GM20431 (cell line): ENCODE results near the gene CRTC3.
"Not testable (repeated sequence)": the region's sequence is repeated elsewhere in the genome, so short reads cannot be mapped to it uniquely, and the experiment has no call there.

Source experiments
- in situ Hi-C: fragments of 300-500 bp; cut with MseI, MboI; formaldehyde crosslinking; loops from one replicate; pipeline ENCODE4 v1.15.0; 2020; ENCODE audit warnings: low sequenced_read_pairs; ENCODE audit not compliant: unreplicated experiment

CRTC3 gene, protein sequence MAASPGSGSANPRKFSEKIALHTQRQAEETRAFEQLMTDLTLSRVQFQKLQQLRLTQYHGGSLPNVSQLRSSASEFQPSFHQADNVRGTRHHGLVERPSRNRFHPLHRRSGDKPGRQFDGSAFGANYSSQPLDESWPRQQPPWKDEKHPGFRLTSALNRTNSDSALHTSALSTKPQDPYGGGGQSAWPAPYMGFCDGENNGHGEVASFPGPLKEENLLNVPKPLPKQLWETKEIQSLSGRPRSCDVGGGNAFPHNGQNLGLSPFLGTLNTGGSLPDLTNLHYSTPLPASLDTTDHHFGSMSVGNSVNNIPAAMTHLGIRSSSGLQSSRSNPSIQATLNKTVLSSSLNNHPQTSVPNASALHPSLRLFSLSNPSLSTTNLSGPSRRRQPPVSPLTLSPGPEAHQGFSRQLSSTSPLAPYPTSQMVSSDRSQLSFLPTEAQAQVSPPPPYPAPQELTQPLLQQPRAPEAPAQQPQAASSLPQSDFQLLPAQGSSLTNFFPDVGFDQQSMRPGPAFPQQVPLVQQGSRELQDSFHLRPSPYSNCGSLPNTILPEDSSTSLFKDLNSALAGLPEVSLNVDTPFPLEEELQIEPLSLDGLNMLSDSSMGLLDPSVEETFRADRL

DNA sequence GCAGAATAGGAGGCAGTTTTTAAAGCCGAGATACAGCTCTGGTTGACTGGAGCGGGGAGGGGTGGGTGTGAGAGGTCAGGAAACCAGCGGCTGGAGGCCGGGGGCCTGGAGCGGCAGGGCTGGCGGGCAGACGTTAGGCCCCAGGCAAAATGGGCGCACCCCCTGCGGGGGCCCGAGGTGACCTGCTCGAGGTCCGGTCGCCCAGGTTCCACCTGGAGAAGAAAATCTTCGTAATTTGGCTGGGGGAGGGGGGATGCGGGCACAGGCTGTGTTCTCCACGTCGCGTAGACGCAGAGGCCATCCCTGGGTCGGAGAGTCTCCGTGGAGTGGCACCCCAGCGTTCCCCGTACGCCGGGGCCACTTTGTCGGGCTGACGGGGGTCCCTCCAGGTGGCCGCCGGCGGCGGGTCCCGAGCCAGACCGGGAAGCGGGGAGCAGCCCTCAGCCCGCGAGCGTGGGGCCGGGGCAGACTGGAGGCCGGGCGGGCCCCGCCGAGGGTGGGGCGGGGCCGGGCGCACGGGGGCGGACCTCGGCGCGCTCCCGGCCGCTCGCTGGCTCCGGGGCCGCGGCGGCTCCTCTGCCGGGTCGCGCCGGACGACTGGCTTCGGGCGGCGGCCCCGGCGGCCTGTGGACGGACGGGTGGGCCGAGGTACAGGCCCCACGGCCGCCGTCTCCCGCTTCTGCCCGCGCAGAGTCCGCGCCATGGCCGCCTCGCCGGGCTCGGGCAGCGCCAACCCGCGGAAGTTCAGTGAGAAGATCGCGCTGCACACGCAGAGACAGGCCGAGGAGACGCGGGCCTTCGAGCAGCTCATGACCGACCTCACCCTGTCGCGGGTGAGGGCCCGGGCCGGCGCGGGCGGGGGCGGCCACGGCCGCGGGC lies at the start of gene CRTC3:
Gene CRTC3 (plus strand): TSS at position 553 of the 879 bp plus-strand sequence. CDS start 149 bp downstream, at position 702.
- in situ Hi-C loops, result no loop called here

DNA sequence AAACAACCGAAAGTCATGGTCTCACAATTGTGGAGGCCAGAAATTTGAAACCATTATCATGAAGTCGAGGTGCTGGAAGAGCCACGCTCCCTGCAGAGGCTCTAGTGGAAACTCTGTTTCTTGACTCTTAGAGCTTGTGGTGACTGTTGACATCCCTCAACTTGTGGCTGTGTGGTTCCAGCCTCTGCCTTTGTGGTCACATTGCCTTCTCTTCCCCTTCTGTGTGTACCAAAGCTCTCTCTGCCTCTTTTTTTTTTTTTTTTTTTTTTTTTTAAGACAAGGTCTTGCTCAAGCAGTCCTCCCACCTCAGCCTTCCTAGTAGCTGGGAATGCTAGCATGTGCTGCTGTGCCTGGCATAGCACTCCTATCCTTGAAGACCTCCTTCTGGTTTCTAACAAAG lies 48.7 kb upstream of the CRTC3 start:
- in situ Hi-C loops, result no loop called here

DNA sequence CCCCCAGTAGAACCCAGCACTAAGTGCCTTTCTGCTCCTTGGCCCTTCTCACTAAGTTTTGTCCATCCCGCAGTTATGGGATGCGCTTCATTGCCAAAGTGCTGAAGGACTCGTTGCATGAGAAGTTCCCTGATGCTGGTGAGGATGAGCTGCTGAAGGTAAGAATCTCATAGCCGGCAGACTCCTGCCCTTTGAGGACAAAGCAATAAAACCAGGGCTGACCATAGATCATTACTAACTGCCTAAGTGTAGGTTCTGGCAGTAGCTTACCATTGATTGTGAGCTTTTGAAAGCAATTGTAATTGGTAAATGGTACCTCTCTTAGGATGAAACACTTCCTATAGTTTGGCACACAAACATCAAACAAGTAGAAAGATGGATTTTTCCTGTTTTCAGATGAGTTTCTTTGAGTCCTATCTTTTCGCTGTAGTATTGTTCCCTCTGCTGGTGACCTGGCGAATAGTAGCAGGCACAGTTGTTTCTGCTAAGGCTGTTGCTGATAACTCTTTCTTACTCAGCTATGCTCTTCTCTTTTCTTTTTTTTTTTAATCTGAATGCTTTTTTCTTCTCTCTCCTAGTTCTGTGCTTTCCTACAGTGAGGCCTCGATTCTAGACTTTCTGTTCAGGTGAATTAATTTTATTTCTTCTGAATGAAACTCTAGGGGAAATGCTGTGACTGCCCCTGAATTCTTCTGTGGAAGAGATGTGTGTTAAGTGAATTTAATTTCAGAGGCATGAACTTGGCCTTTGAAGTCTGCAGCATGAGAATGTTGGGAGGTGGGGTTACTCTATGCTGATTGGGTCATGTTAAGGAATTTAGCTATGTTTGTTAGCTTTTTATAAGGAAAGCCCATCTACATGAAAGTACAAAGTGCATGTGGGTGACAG lies 47.4 kb upstream of the CRTC3 start:
- in situ Hi-C loops, result no loop called here

DNA sequence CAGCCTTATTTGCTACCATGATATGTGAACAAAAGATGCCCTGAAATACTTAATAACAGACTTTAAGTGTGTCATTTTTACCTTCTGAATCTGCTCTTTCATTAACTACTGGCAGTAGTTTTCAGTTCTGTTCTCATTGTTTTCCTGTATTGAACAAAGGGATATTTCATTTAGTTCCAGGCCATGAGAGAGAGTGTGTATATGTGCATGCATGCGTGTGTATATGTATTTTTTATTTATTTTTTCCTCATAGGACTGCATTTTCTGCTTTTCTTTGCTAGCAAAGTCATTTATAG lies 46.8 kb upstream of the CRTC3 start:
- in situ Hi-C loops, result no loop called here

DNA sequence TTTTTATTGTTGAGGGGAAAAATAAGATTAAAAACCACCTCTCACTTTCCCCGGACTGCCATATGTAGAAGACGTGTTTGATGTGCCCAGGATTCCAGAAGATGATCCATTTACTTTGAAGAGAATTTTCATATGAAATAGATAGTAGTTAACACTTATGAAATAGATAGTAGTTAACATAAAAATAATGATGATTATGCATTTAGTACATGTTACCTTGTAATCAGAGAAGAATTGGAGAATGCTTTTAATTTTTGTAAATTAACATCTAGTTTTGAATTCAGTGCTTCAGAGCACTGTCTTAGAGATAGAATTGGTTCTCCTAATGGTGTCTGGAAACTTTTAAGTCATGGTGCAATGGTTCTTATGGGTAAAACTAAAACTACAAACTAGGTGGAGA lies 46.1 kb upstream of the CRTC3 start:
- in situ Hi-C loops, result no loop called here

DNA sequence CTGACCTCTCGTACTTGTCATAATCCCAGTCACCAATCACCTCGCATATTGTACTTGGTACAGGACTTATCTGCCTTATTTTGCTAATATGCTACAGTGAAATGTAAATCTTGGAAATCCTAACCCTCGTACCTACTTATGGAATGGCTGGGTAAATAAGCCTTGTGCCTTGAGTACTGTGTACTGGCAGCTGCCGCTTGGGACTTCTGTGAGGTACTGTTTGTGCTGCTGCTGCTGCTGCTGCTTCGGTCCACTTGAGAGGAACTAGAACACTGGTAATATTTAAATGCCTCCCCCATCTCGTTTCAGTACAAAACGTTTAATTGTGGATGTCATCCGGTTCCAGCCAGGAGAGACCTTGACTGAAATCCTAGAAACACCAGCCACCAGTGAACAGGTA lies 42.5 kb upstream of the CRTC3 start:
- in situ Hi-C loops, result no loop called here

DNA sequence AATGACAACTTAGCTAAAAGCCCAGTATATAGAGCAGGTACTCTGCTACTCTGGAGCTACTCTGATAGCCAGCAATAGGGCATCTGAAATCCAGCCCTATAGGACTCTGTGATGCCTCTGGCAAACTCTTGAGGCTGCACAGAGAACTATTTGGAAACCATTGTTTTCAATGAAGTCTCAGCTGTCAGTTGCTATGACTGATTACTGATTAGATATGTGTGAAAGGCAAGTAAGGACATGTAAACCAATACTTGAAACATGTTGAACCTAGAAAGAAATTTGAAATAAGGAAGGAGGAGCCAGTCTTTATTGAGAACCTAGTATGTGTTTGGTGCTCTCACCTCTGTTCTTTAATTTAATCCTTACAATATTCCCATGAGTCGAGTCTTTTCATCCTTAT lies 40.2 kb upstream of the CRTC3 start:
- in situ Hi-C loops, result no loop called here

DNA sequence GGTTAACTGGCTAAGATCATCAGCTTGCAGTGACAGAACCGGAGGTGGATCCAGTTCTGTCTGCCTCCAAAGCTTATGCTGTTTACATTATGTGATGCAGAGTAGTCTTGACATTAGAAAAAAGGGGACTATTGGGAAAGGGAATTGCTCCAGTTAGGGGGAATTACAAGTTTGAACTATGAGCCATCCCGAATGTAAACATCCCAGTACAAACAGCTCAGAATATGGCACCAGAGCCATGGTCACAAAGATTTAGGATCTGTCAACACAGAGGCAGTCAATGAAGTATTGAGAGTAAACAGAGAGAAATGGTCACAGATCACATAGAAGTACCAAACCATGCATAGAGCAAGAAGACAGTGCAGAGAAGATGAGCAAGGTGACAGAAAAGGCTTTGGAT lies 39.8 kb upstream of the CRTC3 start:
- in situ Hi-C loops, result no loop called here

DNA sequence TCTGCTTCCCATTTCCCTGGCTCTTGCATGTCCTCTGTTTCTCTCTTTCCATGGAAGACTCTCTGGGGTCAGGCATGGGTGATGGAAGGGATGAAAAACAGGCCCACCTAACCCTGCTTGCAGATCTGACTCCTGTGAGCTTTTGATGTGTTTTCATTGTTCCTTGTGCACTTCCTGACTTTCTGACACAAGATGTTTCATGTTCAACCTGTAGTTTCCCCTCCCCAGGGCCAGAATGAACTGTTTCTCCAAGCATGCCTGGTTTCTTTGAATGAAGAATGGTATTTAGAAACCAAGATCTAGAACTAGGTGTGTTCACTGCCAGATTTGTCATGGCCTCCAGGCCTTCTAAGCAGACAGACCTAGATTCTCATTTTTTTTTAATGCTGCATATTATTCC lies 36.1 kb upstream of the CRTC3 start:
- in situ Hi-C loops, result no loop called here

DNA sequence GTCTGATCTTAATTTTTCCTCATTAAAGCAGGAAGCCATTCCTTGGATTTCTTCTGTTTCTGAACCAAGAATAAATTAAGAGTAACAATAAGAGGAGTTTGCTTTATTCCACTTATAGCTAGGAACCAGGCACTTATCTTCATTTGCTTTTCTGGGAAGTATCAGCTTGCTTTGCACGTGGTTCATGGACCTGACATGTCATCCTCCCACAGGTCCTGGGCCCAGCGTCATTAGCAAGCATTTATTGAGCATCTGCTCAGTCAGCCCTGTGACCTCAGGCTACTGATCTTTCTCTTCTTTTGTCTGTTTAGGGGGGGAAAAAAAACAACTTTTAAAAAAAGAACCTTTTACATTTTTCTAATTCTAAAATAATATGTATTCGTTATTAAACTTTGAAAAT lies 34.7 kb upstream of the CRTC3 start:
- in situ Hi-C loops, result no loop called here

DNA sequence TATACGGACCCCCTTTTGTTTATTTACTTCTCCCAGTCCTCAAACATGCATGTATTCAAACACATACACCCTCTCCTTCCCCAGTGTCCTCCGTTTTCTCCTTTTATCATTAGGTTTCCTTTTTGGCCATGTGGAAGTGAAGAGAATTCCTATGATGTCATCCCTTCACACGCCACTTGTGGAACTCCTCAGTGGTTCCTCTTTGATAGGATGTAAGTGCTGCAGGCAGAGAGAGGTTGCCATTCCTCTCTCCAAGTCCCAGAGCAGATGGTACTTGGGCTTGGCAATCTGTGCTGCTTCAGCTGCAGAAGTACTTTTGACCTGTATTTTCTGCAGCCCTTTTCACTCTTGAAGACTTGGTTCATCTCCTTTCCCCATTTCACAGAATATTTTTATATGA lies 32.9 kb upstream of the CRTC3 start:
- in situ Hi-C loops, result no loop called here

DNA sequence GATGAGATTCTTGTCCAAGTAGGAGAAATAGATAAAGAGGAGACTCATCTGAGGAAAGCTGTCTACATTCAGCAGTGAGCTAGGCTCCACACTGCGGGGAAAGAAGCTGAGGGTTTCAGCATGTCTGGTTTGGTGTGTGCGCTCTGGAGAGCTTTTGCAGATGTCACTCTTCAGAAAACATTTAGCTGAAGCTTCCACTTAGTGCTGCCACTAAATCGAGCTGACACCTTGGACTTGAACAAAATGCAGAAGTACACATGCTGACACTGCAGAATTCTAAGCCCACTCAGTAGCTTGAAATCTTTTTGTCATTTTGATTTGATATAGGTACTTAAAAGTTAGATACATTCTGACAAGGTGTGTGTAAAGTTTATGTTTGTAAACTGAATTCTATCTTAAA lies 32.3 kb upstream of the CRTC3 start:
- in situ Hi-C loops, result no loop called here

DNA sequence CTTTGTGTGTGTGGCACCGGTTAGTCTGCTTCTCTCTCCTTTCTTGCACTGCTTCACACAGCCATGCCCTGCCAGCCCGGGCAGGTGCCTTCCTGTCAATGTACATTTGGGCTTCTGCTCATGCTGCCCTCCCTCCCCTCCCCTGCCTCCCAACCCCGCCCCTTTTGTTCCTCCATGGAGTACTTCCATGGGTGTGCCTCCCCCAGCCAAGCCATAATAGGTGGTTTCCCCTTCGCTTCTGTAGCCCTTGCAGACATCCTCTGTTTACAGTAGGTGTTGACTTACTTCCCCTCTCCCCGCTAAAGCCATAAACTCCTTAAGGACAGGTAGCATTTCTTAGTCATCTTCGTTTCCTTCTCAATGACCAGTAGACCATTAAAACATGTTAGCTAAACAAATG lies 31.8 kb upstream of the CRTC3 start:
- in situ Hi-C loops, result no loop called here

DNA sequence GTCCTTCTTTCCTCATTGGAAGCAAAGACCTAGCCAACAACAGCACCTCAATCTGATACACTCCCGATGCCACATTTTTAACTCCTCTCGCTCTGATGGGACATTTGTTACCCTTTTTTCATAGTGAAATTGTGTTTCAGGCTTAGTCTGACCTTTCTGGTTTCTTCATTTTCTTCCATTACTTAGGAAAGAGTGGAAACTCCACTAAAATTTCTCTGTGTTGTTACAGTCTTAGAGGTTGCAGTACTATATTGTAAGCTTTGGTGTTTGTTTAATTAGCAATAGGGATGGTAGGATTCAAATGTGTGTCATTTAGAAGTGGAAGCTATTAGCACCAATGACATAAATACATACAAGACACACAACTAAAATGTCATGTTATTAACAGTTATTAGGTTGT lies 29.6 kb upstream of the CRTC3 start:
- in situ Hi-C loops, result no loop called here

DNA sequence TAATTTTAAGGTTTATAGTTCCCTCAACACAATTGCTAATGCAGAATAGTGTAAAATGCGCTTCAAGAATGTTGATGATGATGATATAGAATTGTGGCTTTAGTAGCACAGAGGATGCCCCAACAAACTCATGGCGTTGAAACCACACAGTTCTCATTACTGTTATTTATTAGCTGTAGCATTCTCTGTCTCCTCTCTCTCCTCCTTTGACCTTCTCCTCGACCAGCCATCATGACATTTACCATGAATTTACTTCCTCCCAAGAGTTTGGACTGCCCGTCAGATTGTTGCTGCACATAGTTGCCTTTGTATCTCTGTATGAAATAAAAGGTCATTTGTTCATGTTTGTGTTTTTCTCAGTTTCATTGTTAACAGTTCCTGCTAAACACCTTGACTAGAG lies 27.8 kb upstream of the CRTC3 start:
- in situ Hi-C loops, result no loop called here

DNA sequence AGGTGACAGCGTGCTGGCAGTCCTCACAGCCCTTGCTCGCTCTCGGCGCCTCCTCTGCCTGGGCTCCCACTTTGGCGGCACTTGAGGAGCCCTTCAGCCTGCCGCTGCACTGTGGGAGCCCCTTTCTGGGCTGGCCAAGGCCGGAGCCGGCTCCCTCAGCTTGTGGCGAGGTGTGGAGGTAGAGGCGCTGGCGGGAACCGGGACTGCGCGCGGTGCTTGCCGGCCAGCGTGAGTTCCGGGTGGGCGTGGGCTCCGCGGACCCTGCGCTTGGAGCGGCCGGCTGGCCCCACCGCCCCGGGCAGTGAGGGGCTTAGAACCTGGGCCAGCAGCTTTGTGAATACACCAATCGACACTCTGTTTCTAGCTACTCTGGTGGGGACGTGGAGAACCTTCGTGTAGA lies 18.9 kb upstream of the CRTC3 start:
- in situ Hi-C loops, result not testable (repeated sequence)

DNA sequence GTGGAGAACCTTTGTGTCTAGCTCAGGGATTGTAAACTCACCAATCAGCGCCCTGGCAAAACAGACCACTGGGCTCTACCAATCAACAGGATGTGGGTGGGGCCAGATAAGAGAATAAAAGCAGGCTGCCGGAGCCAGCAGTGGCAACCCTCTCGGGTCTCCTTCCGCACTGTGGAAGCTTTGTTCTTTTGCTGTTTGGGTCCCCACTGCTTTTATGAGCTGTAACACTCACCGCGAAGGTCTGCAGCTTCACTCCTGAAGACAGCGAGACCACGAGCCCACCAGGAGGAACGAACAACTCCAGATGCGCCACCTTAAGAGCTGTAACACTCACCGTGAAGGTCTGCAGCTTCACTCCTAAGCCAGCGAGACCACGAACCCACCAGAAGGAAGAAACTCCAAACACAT lies 18.5 kb upstream of the CRTC3 start:
- in situ Hi-C loops, result not testable (repeated sequence)

DNA sequence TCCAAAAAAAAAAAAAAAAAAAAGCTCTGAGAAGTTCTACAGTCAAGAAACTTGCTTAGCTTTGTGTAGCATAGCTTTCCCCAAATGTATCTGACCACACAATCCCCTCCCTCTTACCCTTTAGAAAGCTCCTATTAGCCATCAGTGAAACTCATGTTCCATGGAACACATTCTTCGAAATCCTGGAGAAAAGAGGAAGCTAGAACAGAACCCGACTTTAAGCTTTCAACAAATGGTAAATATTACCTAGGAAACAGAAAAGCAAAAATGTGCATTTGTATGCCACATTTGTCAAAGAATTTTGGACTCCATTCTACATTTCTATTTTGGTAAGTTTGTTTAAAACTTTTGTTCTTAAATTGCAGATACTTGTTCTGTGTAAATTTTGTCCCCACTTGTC lies 17.4 kb upstream of the CRTC3 start:
- in situ Hi-C loops, result no loop called here

DNA sequence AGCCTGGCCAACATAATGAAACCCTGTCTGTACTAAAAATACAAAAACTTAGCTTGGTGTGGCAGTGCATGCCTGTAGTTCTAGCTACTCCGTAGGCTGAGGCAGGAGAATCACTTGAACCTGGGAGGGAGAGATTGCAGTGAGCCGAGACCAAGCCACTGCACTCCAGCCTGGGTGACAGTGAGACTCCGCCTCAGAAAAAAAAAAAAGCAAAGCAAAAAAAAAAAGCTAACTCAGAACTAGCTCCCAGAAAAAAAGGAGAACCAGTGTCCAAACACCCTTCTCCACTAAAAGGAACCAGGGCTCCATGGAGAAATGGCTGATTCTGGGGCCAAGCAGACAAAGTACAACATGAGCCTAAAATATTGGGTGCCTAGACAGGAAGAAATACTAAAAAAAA lies 16.7 kb upstream of the CRTC3 start:
- in situ Hi-C loops, result no loop called here

DNA sequence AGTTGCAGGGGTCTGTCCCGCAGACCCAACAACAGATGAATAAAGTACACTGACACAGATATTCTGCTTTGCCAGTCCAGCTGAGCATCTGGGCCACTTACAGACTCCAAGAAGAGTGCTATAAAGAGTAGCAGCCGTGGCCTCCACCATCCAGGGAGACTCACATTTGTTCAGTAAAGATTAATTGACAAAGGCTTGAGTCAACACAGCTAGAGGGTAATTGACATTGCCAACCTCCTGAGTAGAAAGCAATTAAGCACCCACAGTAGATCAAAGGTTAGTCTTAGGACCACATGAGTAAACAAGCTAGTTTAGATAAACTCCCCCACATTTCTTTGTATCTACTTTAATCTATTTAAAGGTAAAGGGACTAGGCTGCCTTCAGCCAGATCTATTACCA lies 16.3 kb upstream of the CRTC3 start:
- in situ Hi-C loops, result no loop called here
